ENCODE data around the gene SLC12A1. TPM values are rescaled to one million over a fixed set of nuclear protein-coding genes. Genes with fewer than 3 reads are reported as not detected.

The SLC12A1 gene
- polyA plus RNA-seq, 2 of the 4 experiments (the other 2 are of a cell fraction): not detected

DNA sequence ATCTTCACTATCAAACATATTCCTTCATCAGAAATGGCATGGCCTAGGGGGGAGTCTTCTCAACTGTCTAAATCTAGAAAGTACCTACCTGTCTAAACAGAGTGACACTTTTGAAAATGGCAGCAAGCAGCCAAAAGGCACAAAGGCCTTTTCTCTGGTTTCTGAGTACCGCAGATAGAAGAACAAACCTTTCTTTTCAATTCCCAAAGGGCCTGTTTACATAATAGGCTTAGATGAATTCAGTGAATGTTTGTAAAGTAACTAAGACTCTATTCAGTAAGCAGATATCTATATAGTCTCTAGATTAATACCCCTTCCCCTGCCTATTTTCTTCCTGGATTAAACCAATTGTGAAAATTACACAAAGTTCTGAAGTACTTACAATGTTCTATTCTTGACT, 35.1 kb upstream of the SLC12A1 start:
- Histone ChIP-seq H3K4me1 (peaks cover 4% of the 10 kb centered on the region; the same call in 1 of the 3 replicates), H3K9me3 (no peaks in the 10 kb centered on the region), H3K27ac (no peak overlapping the region), H3K4me3 (no peak overlapping the region), H3K4me2 (no peak overlapping the region)
- no peak for ATAC-seq
- no peak for DNase-seq (ENCODE audit: low read depth in 1 of 2, low spot score in 1 of 2)
- TF ChIP-seq MAZ (IDR thresholded peaks at IDR 0.05; ENCODE audit: borderline replicate concordance, low read depth, low read length) (no peak), RFX5 (IDR thresholded peaks at IDR 0.05) (no peak), NR3C1 (IDR thresholded peaks at IDR 0.05) (no peak), FOSL2 (IDR thresholded peaks at IDR 0.05) (no peak), FOSL2 (CRISPR knock-in tag; IDR thresholded peaks at IDR 0.05) (no peak), CBX8 (IDR thresholded peaks at IDR 0.05) (no peak), CEBPB (IDR thresholded peaks at IDR 0.05) (no peak), RAD21 (conservative IDR thresholded peaks at IDR 0.05 in 1 of 2, IDR thresholded peaks at IDR 0.05 in 1 of 2) (no peak), EHMT2 (IDR thresholded peaks at IDR 0.05; ENCODE audit: low read depth) (no peak), EHF (CRISPR knock-in tag; IDR thresholded peaks at IDR 0.05) (no peak), ZSCAN20 (CRISPR knock-in tag; IDR thresholded peaks at IDR 0.05) (no peak)
- TF ChIP-seq, protein P1, sequence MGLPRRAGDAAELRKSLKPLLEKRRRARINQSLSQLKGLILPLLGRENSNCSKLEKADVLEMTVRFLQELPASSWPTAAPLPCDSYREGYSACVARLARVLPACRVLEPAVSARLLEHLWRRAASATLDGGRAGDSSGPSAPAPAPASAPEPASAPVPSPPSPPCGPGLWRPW (IDR thresholded peaks at IDR 0.05): no peak
- no peak for FAIRE-seq
- ChIA-PET POLR2A (no interaction called here), CTCF (no interaction called here)
- 88% methylated on average over 1 of the region's 1 CpG for WGBS (ENCODE audit: missing lambda C conversion rate)

DNA sequence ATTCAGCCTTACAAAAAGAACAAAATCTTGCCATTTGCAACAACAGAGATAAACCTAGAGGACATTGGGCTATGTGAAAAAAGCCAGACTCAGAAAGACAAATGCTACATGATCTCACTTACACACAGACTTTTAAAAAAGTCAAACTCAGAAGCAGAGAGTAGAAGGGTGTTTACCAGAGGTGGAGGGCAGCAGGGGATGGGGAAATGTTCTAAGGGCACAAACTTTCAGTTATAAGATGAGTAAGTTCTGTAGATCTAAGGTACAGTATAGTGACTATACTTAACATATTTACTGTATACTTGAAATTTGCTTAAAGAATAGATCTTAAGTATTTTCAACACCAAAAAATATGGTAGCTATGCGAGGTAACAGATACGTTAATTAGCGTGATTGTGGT, 31.0 kb upstream of the SLC12A1 start:
- Histone ChIP-seq H3K4me2 (no peak overlapping the region), H3K27ac (no peak overlapping the region), H3K4me3 (no peak overlapping the region), H3K4me1 (peaks cover 11% of the 10 kb centered on the region; the same call in 2 of the 3 replicates), H3K9me3 (no peaks in the 10 kb centered on the region)
- CTCF ChIA-PET: no interaction called here
- TF ChIP-seq EP300 (IDR thresholded peaks at IDR 0.05) (no peak), TP53 (CRISPR knock-in tag; IDR thresholded peaks at IDR 0.05) (no peak), KDM5A (IDR thresholded peaks at IDR 0.05) (no peak), GATA3 (IDR thresholded peaks at IDR 0.05; ENCODE audit: borderline replicate concordance) (no peak), EHMT2 (IDR thresholded peaks at IDR 0.05; ENCODE audit: low read depth) (no peak), EHF (CRISPR knock-in tag; IDR thresholded peaks at IDR 0.05) (no peak), FOSB (CRISPR knock-in tag; IDR thresholded peaks at IDR 0.05) (no peak), HDAC2 (IDR thresholded peaks at IDR 0.05) (no peak), TFCP2L1 (CRISPR knock-in tag; IDR thresholded peaks at IDR 0.05) (no peak), RNF2 (IDR thresholded peaks at IDR 0.05; ENCODE audit: borderline replicate concordance, low read depth) (no peak), ZNF302 (CRISPR knock-in tag; IDR thresholded peaks at IDR 0.05) (no peak)
- TF ChIP-seq, protein P2, sequence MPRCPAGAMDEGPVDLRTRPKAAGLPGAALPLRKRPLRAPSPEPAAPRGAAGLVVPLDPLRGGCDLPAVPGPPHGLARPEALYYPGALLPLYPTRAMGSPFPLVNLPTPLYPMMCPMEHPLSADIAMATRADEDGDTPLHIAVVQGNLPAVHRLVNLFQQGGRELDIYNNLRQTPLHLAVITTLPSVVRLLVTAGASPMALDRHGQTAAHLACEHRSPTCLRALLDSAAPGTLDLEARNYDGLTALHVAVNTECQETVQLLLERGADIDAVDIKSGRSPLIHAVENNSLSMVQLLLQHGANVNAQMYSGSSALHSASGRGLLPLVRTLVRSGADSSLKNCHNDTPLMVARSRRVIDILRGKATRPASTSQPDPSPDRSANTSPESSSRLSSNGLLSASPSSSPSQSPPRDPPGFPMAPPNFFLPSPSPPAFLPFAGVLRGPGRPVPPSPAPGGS (IDR thresholded peaks at IDR 0.05): no peak
- TF ChIP-seq, protein P1 (IDR thresholded peaks at IDR 0.05): no peak
- TF ChIP-seq, protein P3, sequence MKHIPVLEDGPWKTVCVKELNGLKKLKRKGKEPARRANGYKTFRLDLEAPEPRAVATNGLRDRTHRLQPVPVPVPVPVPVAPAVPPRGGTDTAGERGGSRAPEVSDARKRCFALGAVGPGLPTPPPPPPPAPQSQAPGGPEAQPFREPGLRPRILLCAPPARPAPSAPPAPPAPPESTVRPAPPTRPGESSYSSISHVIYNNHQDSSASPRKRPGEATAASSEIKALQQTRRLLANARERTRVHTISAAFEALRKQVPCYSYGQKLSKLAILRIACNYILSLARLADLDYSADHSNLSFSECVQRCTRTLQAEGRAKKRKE (CRISPR knock-in tag; IDR thresholded peaks at IDR 0.05; ENCODE audit: low read depth): no peak
- POLR2A ChIA-PET: no interaction called here
- no peak for FAIRE-seq
- WGBS (ENCODE audit: missing lambda C conversion rate): 89% methylated on average over 3 of the region's 3 CpGs
- DNase-seq (ENCODE audit: low read depth in 1 of 2, low spot score in 1 of 2): no peak
- no peak for ATAC-seq

GRCh38 chr15:48176112-48176511, 30.0 kb upstream of the SLC12A1 start:
- no peak overlapping the region for H3K4me3 ChIP-seq
- ChIA-PET POLR2A (no interaction called here), CTCF (no interaction called here)
- DNase-seq (ENCODE audit: low read depth in 1 of 2, low spot score in 1 of 2) (no peak), FAIRE-seq (no peak), ATAC-seq (no peak)
- H3K27ac ChIP-seq: no peak overlapping the region
- peak overlapping the region; percentile 70 for H3K4me2 ChIP-seq
- peaks cover 11% of the 10 kb centered on the region; the same call in 2 of the 3 replicates for H3K4me1 ChIP-seq
- no peaks in the 10 kb centered on the region for H3K9me3 ChIP-seq
- 46% methylated on average over 4 of the region's 4 CpGs for WGBS (ENCODE audit: missing lambda C conversion rate)
- TF ChIP-seq FOSB (CRISPR knock-in tag; IDR thresholded peaks at IDR 0.05): no peak
- no peak for TF ChIP-seq ZNF302 (CRISPR knock-in tag; IDR thresholded peaks at IDR 0.05)
- no peak for TF ChIP-seq CBX8 (IDR thresholded peaks at IDR 0.05)
- TF ChIP-seq, protein P4, sequence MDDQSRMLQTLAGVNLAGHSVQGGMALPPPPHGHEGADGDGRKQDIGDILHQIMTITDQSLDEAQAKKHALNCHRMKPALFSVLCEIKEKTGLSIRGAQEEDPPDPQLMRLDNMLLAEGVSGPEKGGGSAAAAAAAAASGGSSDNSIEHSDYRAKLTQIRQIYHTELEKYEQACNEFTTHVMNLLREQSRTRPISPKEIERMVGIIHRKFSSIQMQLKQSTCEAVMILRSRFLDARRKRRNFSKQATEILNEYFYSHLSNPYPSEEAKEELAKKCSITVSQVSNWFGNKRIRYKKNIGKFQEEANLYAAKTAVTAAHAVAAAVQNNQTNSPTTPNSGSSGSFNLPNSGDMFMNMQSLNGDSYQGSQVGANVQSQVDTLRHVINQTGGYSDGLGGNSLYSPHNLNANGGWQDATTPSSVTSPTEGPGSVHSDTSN (IDR thresholded peaks at IDR 0.05): no peak
- TF ChIP-seq RNF2 (IDR thresholded peaks at IDR 0.05; ENCODE audit: borderline replicate concordance, low read depth): no peak
- no peak for TF ChIP-seq CBX2 (IDR thresholded peaks at IDR 0.05; ENCODE audit: borderline replicate concordance, low read depth)
- TF ChIP-seq, protein P2 (IDR thresholded peaks at IDR 0.05): no peak
- no peak for TF ChIP-seq POLR2A (IDR thresholded peaks at IDR 0.05; ENCODE audit: low read length)
- TF ChIP-seq PHF8 (IDR thresholded peaks at IDR 0.05; ENCODE audit: borderline replicate concordance, low read depth): no peak
- TF ChIP-seq CTCF (IDR thresholded peaks at IDR 0.05): no peak
- no peak for TF ChIP-seq RAD21 (conservative IDR thresholded peaks at IDR 0.05 in 1 of 2, IDR thresholded peaks at IDR 0.05 in 1 of 2)
- TF ChIP-seq ESRRA (IDR thresholded peaks at IDR 0.05; ENCODE audit: borderline replicate concordance, low read length): no peak
- TF ChIP-seq FOXS1 (CRISPR knock-in tag; IDR thresholded peaks at IDR 0.05): no peak
